BLaER1 (cell line): ENCODE data around the gene ALDOA.
A peak's percentile ranks its signal among the peaks of the same experiment; 100 is the strongest.

Source experiments
- H3K27ac ChIP-seq: shearing (Covaris generic); formaldehyde crosslinking; 2 replicates; pipeline ENCODE4 v1.8.1; 2022
- H3K27me3 ChIP-seq: shearing (Covaris generic); formaldehyde crosslinking; 2 replicates; pipeline ENCODE4 v1.8.1; 2022
- H3K36me3 ChIP-seq: shearing (Covaris generic); formaldehyde crosslinking; 2 replicates; pipeline ENCODE4 v1.8.1; 2022
- H3K4me1 ChIP-seq: shearing (Covaris generic); formaldehyde crosslinking; 2 replicates; pipeline ENCODE4 v1.8.1; 2022
- H3K4me2 ChIP-seq: shearing (Covaris generic); formaldehyde crosslinking; 2 replicates; pipeline ENCODE4 v1.8.1; 2022
- H3K4me3 ChIP-seq: shearing (Covaris generic); formaldehyde crosslinking; 2 replicates; pipeline ENCODE4 v1.8.1; 2022
- H3K9ac ChIP-seq: shearing (Covaris generic); formaldehyde crosslinking; 2 replicates; pipeline ENCODE4 v1.8.1; 2022
- H3K9me3 ChIP-seq: shearing (Covaris generic); formaldehyde crosslinking; 2 replicates; pipeline ENCODE4 v1.8.1; 2022
- H4K20me1 ChIP-seq: shearing (Covaris generic); formaldehyde crosslinking; 2 replicates; pipeline ENCODE4 v1.8.1; 2022
- Cebpa-rat ChIP-seq: shearing (Covaris generic); IDR thresholded peaks from 2 replicates; pipeline ENCODE4 v1.8.1; 2022

The ALDOA gene

DNA sequence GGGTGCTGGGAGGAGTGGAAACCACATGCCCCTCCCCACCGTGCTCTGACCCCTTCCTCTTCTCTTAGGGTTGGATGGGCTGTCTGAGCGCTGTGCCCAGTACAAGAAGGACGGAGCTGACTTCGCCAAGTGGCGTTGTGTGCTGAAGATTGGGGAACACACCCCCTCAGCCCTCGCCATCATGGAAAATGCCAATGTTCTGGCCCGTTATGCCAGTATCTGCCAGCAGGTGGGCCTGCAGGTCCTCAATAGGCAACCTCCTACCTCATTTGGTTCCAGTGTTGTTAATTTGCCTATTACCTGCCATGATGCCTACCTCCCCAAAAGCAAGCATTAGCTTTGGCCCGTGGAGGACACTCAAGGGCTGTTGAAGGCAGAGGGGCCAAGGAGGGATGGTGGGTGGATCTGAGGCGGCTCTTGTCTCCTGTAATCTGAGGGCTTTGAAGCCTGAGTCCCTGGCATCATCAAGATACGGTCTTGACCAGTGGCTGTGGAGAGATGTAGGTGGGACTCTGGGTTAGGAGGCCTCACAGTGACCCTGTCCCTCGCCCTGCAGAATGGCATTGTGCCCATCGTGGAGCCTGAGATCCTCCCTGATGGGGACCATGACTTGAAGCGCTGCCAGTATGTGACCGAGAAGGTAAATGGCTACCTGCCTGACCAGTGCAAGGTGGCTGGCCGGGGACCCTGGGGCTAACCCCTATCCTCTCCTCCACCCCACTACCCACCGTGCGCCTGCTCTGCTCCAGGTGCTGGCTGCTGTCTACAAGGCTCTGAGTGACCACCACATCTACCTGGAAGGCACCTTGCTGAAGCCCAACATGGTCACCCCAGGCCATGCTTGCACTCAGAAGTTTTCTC is 3.4 kb downstream of the ALDOA start:
- peak overlapping the region; percentile 41; the same call in 1 of the 2 replicates for H3K4me3 ChIP-seq
- H3K27me3 ChIP-seq, result no peaks in the 10 kb centered on the region
- no peak for TF ChIP-seq Cebpa-rat
- peaks cover 66% of the 10 kb centered on the region for H4K20me1 ChIP-seq
- peak overlapping the region; percentile 62; the same call in 1 of the 2 replicates for H3K9ac ChIP-seq
- H3K36me3 ChIP-seq, result peaks cover 82% of the 10 kb centered on the region
- no peaks in the 10 kb centered on the region for H3K9me3 ChIP-seq
- peak overlapping the region; percentile 63; the same call in 1 of the 2 replicates for H3K27ac ChIP-seq
- H3K4me2 ChIP-seq, result peak overlapping the region; percentile 94
- H3K4me1 ChIP-seq, result peaks cover 44% of the 10 kb centered on the region

DNA sequence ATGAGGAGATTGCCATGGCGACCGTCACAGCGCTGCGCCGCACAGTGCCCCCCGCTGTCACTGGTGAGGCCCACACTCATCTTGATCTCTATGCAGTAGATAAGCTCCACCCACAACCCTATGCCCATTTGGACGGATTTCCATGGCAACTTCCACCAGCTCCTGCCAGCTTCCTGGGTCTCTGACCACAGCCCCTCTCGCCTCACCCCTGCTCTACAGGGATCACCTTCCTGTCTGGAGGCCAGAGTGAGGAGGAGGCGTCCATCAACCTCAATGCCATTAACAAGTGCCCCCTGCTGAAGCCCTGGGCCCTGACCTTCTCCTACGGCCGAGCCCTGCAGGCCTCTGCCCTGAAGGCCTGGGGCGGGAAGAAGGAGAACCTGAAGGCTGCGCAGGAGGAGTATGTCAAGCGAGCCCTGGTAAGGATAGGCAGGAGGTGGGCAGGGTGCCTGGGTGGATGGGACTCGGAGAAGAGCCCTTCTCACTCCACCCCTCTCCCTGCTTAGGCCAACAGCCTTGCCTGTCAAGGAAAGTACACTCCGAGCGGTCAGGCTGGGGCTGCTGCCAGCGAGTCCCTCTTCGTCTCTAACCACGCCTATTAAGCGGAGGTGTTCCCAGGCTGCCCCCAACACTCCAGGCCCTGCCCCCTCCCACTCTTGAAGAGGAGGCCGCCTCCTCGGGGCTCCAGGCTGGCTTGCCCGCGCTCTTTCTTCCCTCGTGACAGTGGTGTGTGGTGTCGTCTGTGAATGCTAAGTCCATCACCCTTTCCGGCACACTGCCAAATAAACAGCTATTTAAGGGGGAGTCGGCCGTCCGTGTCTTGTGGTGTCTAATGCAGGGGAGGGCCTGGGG is 4.3 kb downstream of the ALDOA start:
- Histone ChIP-seq H4K20me1 (peaks cover 66% of the 10 kb centered on the region), H3K9ac (peak overlapping the region; percentile 62), H3K9me3 (no peaks in the 10 kb centered on the region), H3K4me1 (peaks cover 50% of the 10 kb centered on the region), H3K4me2 (peak overlapping the region; percentile 94), H3K27ac (peak overlapping the region; percentile 63), H3K27me3 (no peaks in the 10 kb centered on the region), H3K4me3 (peak overlapping the region; percentile 41; the same call in 1 of the 2 replicates), H3K36me3 (peaks cover 84% of the 10 kb centered on the region)
- no peak for TF ChIP-seq Cebpa-rat

DNA sequence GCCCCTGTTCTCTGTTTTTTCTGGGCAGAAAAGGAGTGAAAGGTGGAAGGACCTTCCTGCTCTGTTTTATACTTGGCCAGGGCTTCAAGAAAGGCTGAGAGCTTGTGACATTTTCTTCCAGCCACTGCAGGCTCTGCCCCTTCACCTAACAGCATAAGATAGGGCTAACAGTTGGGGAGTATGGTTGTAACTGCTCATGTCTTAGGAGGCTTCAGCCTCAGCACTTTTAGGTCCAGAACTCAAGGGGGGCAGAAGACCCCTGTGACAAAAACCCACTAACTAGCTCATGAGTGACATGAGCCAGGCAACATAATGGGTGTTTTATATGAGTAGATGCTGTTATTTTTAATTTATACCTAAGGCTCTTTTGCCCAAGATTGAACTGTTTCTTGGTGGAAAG is 4.9 kb downstream of the ALDOA start:
- TF ChIP-seq Cebpa-rat, result no peak
- Histone ChIP-seq H3K27ac (peak overlapping the region; percentile 63; the same call in 1 of the 2 replicates), H3K27me3 (no peaks in the 10 kb centered on the region), H3K4me1 (peaks cover 55% of the 10 kb centered on the region), H4K20me1 (peaks cover 66% of the 10 kb centered on the region), H3K36me3 (peaks cover 84% of the 10 kb centered on the region), H3K9me3 (no peaks in the 10 kb centered on the region), H3K4me3 (no peak overlapping the region), H3K9ac (peak overlapping the region; percentile 62), H3K4me2 (peak overlapping the region; percentile 94)

DNA sequence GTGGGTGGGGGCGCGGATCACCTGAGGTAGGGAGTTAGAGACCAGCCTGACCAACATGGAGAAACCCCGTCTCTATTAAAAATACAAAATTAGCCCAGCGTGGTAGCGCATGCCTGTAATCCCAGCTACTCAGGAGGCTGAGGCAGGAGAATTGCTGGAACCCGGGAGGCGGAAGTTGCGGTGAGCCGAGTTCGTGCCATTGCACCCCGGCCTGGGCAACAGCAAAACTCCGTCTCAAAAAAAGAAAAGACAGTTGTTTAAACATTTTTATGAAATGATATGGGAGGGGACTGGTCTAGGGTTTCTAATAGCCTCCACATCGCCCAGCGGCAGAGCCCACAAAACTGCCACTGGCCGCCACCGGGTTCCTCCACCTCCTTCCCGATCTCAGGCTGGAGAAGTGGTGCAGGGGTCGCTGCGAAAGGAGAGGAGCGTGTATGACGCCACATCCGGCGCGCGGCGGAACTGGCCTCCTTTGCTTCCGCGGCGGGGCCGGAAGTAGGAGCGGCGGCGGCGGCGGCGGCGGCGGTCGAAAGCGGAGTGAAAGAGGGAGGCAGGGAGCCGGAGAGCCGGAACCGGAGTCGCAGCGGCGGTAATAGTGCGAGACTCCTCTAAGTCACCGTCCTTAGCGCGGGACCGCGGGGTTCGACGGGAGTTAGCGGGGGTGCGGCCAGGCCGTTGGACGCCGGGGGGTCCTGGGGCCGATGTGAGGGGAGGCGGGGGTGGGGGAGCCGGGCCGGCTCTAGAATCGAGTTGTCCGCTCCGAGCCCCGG is 10.1 kb downstream of the ALDOA start, which contains the start of gene PPP4C:
PPP4C (plus strand) TSS at position 492 of the 773 bp plus-strand sequence. CDS start 384 bp downstream, outside the sequence.
- Histone ChIP-seq H3K36me3 (peaks cover 72% of the 10 kb centered on the region), H3K4me1 (peaks cover 31% of the 10 kb centered on the region), H3K9me3 (no peaks in the 10 kb centered on the region), H4K20me1 (peaks cover 59% of the 10 kb centered on the region), H3K27ac (peak within 1 kb of the TSS; percentile 92), H3K4me2 (peak within 1 kb of the TSS; percentile 99), H3K27me3 (no peaks in the 10 kb centered on the region), H3K4me3 (peak within 1 kb of the TSS; percentile 98), H3K9ac (peak within 1 kb of the TSS; percentile 97)
- TF ChIP-seq Cebpa-rat, result no peak

DNA sequence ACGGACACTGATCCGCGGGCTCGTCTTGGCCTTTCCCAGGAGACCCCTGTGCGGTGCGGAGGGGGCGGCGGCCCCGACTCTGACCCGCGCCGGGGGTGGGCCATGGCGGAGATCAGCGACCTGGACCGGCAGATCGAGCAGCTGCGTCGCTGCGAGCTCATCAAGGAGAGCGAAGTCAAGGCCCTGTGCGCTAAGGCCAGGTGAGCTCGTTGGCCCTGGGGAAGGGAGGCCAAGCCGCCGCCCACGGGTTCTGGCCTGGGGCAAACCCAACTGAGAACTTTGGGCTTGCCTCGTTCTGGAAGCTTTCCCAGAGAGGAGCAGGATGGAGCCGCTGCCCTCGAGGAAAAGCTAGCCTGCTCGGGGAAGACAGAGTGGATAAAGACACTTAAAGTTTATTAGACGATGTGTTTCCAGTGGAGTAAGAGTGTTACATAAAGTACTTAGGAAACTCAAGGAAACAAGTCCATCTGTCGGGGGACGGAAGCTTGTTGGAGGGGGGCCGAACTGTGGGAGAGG is 10.8 kb downstream of the ALDOA start:
- H3K9me3 ChIP-seq, result no peaks in the 10 kb centered on the region
- no peaks in the 10 kb centered on the region for H3K27me3 ChIP-seq
- peak overlapping the region; percentile 92 for H3K27ac ChIP-seq
- H4K20me1 ChIP-seq, result peaks cover 59% of the 10 kb centered on the region
- H3K4me2 ChIP-seq, result peak overlapping the region; percentile 99
- peaks cover 72% of the 10 kb centered on the region for H3K36me3 ChIP-seq
- no peak for TF ChIP-seq Cebpa-rat
- H3K4me1 ChIP-seq, result peaks cover 31% of the 10 kb centered on the region
- peak overlapping the region; percentile 97 for H3K9ac ChIP-seq
- peak overlapping the region; percentile 98 for H3K4me3 ChIP-seq

DNA sequence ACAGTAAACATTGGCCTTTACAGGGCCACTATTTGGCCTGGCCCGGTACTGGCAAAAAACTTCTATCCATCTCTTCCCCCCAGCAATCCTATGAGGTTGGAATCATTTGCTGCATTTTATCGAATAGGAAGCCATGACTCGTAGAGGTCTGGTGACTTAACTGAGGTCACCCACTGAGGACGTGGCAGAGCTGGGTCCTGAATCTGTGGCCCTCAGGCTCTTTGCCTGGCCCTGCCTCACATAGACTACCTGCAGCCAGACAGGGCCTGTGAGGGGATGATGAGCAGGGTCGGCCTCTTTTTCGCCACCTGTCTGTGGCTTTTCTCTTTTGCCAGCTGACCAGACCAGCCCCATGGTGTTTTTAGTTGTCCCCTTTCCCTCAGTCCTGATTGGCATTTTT is 12.1 kb downstream of the ALDOA start:
- H3K9me3 ChIP-seq, result no peaks in the 10 kb centered on the region
- no peak overlapping the region for H3K4me3 ChIP-seq
- H4K20me1 ChIP-seq, result peaks cover 60% of the 10 kb centered on the region
- no peaks in the 10 kb centered on the region for H3K27me3 ChIP-seq
- no peak for TF ChIP-seq Cebpa-rat
- H3K9ac ChIP-seq, result peak overlapping the region; percentile 97
- peaks cover 70% of the 10 kb centered on the region for H3K36me3 ChIP-seq
- peaks cover 31% of the 10 kb centered on the region for H3K4me1 ChIP-seq
- H3K4me2 ChIP-seq, result peak overlapping the region; percentile 99
- H3K27ac ChIP-seq, result no peak overlapping the region

DNA sequence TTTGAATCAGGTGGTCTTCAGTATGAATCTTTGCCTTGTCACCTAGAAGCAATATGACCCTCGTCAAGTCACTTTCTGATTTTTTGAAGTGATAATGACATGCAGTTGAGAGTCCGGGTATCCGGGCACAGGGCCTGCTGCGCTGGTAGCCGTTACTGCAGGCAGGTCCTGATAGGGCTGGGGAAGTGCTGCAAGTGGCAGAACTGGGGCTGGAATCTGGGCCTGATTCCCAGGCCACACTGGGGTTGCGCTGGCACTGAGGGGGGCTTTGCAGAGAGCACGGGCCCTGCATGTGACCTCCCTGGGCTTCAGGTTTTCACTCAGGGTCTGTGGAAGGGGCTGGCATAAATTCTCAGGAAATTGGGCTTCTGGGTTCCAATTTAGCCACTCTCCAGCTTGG is 13.2 kb downstream of the ALDOA start:
- no peak overlapping the region for H3K4me2 ChIP-seq
- H3K4me1 ChIP-seq, result peaks cover 31% of the 10 kb centered on the region
- H4K20me1 ChIP-seq, result peaks cover 70% of the 10 kb centered on the region
- no peak overlapping the region for H3K27ac ChIP-seq
- no peaks in the 10 kb centered on the region for H3K9me3 ChIP-seq
- peaks cover 70% of the 10 kb centered on the region for H3K36me3 ChIP-seq
- H3K9ac ChIP-seq, result peak overlapping the region; percentile 35; the same call in 1 of the 2 replicates
- H3K4me3 ChIP-seq, result no peak overlapping the region
- H3K27me3 ChIP-seq, result no peaks in the 10 kb centered on the region
- TF ChIP-seq Cebpa-rat, result no peak

DNA sequence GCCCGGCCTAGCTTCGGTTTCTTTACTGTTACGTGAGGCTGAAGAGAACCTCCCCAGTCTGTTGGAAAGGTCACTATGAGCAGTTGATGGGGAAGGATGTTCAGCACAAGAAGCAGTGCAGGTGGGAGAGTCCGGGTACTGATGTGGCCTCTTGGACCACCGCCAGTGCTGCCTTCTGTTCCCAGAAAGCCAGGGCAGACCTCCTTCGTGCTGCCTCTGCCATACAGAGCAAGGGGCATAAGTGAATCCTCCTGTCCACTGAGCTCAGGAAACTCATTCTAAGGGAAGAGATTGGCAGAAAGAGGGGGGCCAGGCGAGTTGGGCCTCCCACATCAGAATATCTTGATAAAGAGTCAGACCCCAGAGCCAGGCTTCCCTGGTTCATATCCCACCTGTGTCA is 13.9 kb downstream of the ALDOA start:
- H4K20me1 ChIP-seq, result peaks cover 71% of the 10 kb centered on the region
- H3K9me3 ChIP-seq, result no peaks in the 10 kb centered on the region
- TF ChIP-seq Cebpa-rat, result no peak
- no peak overlapping the region for H3K9ac ChIP-seq
- no peak overlapping the region for H3K27ac ChIP-seq
- no peak overlapping the region for H3K4me3 ChIP-seq
- H3K27me3 ChIP-seq, result no peaks in the 10 kb centered on the region
- peaks cover 73% of the 10 kb centered on the region for H3K36me3 ChIP-seq
- no peak overlapping the region for H3K4me2 ChIP-seq
- peaks cover 29% of the 10 kb centered on the region for H3K4me1 ChIP-seq

DNA sequence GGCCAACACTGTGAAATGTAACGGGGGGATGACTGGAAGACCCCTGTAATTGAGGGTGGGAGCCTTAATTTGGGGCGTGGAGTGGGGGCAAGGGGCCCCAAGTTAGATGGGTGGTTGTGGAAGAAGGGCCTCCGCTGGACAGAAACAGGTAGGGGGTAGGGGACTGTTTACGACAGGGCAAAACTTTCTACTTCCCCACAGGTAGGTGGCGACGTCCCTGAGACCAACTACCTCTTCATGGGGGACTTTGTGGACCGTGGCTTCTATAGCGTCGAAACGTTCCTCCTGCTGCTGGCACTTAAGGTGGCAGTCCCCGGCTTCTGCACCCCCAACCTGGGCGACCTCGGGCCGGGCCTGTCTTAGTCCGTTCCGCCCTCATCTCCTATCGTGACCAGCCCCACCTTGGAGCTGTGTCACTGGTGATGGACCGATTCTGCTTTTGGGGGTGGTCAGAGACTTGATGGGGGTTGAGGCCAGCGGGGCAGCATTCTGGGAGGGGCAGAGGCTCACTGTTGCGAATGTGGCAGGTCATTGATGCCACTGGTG is 17.1 kb downstream of the ALDOA start:
- H3K4me1 ChIP-seq, result peaks cover 19% of the 10 kb centered on the region
- no peak overlapping the region for H3K4me2 ChIP-seq
- no peak for TF ChIP-seq Cebpa-rat
- H3K36me3 ChIP-seq, result peaks cover 95% of the 10 kb centered on the region
- no peaks in the 10 kb centered on the region for H3K27me3 ChIP-seq
- H3K9me3 ChIP-seq, result no peaks in the 10 kb centered on the region
- no peak overlapping the region for H3K9ac ChIP-seq
- H3K4me3 ChIP-seq, result no peak overlapping the region
- H3K27ac ChIP-seq, result no peak overlapping the region
- H4K20me1 ChIP-seq, result peaks cover 56% of the 10 kb centered on the region
